Thymus (tissue), 11 donors: ENCODE data around the gene STPG1. TPM values are rescaled to one million over a fixed set of nuclear protein-coding genes. Genes with fewer than 3 reads are reported as not detected.

Experiments
- DNase-seq, 9 donors: peaks; one replicate each; pipeline ENCODE4 v3.0.0-alpha.2; 2013; ENCODE audit warnings: low spot score in 9 of 9, low read depth in 6 of 9, missing footprints in 1 of 9
- H3K27ac ChIP-seq, 2 donors: one replicate each; pipeline ENCODE4 v1.5.1; 2013; ENCODE audit warnings: control low read depth in 1 of 2, low read depth in 1 of 2, low read length in 1 of 2, mild to moderate bottlenecking in 1 of 2, moderate library complexity in 1 of 2
- H3K27me3 ChIP-seq, 2 donors: one replicate each; pipeline ENCODE4 v1.5.1; 2013; ENCODE audit warnings: low read length in 1 of 2; ENCODE audit not compliant: control insufficient read depth in 2 of 2, insufficient read depth in 1 of 2
- H3K36me3 ChIP-seq, 2 donors: one replicate each; pipeline ENCODE4 v1.5.1; 2013; ENCODE audit warnings: low read length in 1 of 2, mild to moderate bottlenecking in 1 of 2, moderate library complexity in 1 of 2; ENCODE audit not compliant: control insufficient read depth in 2 of 2, insufficient read depth in 2 of 2
- H3K4me1 ChIP-seq, 2 donors: one replicate each; pipeline ENCODE4 v1.5.1; 2013; ENCODE audit warnings: low read length in 2 of 2; ENCODE audit not compliant: control insufficient read depth in 2 of 2, insufficient read depth in 2 of 2
- H3K4me3 ChIP-seq, 2 donors: one replicate each; pipeline ENCODE4 v1.5.1; 2013; ENCODE audit warnings: low read length in 2 of 2, control low read depth in 1 of 2, mild to moderate bottlenecking in 1 of 2
- H3K9me3 ChIP-seq, 2 donors: one replicate each; pipeline ENCODE4 v1.5.1; 2013; ENCODE audit warnings: low read length in 1 of 2, mild to moderate bottlenecking in 1 of 2; ENCODE audit not compliant: control insufficient read depth in 2 of 2, insufficient read depth in 1 of 2
- WGBS: extraction: QIAGEN DNeasy Blood & Tissue Kit; methylation state at CpG from one replicate; pipeline ENCODE4 v1.1.7; 2013; 5-methylcytosine and 5-hydroxymethylcytosine counted together
- polyA plus RNA-seq: library from polyadenylated mRNA; stranded (reverse); fragments of 200-250 nt; gene quantifications from one replicate; pipeline ENCODE4 v1.2.3, GENCODE V29; 2013
- total RNA-seq: library from RNA; stranded (reverse); fragments of 120-200 nt; gene quantifications from one replicate; pipeline ENCODE4 v1.2.4, GENCODE V29; 2013
- donor health status: healthy.

Gene STPG1
- total and polyA plus RNA-seq, 2 donors, result 3.3 to 3.5 TPM

DNA sequence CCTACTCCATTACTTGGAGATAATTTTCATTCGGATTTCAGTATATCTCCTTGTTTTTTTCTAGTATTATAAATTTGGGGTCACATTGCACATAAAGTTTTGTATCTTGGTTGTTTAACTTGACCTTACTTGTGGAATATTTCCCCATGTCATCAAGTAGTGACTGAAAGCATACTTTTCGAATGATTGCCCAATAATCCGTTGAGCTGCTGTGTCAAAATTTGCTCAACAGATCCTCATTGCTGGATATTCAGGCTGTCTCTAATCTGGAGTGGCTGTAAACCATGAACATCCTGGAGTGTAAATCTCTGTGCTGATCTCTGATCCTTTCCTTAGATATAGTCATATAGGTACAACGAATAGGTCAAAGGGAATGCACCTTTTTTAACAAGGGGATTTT lies 7.0 kb upstream of the STPG1 start:
- H3K4me1 ChIP-seq, result peaks cover 14 to 39% of the 10 kb centered on the region in 2 donors
- peaks cover 31 to 41% of the 10 kb centered on the region in 2 donors for H3K36me3 ChIP-seq
- 95% methylated on average over 4 of the region's 4 CpGs for WGBS
- H3K9me3 ChIP-seq, result no peaks in the 10 kb centered on the region
- no peaks in the 10 kb centered on the region for H3K27me3 ChIP-seq
- no peak for DNase-seq
- no peak overlapping the region for H3K27ac ChIP-seq
- no peak overlapping the region for H3K4me3 ChIP-seq

DNA sequence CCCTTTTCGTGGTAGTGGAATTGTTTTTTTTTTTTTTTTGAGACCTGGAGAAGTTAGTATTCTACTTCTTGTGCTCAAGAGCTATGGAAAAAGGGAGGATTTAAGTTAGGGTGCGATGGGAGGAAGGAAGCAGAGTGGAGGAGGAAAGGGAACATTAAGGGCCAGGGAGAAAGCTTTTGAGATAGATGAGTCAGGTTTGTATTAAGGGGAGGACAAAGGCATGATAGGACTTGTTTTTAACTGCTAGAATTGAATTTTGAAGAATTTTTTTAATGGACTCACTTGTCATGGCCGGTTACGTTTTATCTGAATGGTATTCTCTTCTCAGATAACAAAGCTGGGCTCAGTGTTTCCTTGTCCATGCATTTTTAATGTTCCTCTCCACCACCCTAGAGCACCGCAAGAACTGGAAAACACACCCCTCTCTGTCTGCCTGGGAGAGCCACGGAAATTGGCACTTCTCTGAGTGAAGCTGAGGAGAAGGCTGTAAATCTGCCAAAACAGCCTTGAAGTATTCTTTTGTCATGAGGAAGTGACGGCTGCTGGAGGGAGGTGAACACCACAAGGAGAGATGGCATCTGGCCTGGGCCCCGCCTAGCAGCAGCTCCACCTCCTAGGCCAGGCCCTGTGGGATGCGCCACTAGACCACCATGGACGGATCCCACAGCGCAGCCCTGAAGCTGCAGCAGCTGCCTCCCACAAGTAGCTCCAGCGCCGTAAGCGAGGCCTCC lies 5.5 kb upstream of the STPG1 start:
- H3K36me3 ChIP-seq, result peaks cover 24 to 35% of the 10 kb centered on the region in 2 donors
- peak in 5 of 9 donors; percentile 24 to 70 (median 37) for DNase-seq
- H3K9me3 ChIP-seq, result no peaks in the 10 kb centered on the region
- H3K4me1 ChIP-seq, result peaks cover 14 to 43% of the 10 kb centered on the region in 2 donors
- peak overlapping the region; percentile 61 to 74 for H3K27ac ChIP-seq
- H3K27me3 ChIP-seq, result no peaks in the 10 kb centered on the region
- 44% methylated on average over 14 of the region's 14 CpGs for WGBS
- H3K4me3 ChIP-seq, result no peak overlapping the region

DNA sequence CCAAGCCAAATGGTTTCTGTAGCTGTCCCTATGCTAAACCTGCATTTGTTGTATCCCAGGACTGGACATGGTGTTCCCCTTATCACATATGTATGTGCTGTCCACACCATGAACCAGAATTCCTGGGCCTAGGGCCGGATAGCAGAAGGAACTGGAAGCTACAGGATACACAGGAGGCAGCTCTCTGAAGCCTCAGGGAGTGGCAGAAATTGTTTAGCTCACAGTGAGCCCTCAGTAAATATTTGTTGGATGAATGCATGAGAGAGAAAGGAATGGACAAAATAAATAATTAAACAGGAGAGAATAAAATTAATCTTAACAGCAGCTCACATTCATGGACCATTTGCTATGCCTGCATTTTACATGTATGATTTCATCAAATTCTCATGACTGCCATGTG lies 4.1 kb upstream of the STPG1 start:
- H3K27me3 ChIP-seq, result no peaks in the 10 kb centered on the region
- H3K4me3 ChIP-seq, result no peak overlapping the region
- H3K27ac ChIP-seq, result peak overlapping the region in 1 of 2 donors; percentile 8
- H3K9me3 ChIP-seq, result no peaks in the 10 kb centered on the region
- peaks cover 24 to 29% of the 10 kb centered on the region in 2 donors for H3K36me3 ChIP-seq
- WGBS, result 99% methylated on average over 1 of the region's 1 CpG
- H3K4me1 ChIP-seq, result peaks cover 14 to 54% of the 10 kb centered on the region in 2 donors
- DNase-seq, result no peak

DNA sequence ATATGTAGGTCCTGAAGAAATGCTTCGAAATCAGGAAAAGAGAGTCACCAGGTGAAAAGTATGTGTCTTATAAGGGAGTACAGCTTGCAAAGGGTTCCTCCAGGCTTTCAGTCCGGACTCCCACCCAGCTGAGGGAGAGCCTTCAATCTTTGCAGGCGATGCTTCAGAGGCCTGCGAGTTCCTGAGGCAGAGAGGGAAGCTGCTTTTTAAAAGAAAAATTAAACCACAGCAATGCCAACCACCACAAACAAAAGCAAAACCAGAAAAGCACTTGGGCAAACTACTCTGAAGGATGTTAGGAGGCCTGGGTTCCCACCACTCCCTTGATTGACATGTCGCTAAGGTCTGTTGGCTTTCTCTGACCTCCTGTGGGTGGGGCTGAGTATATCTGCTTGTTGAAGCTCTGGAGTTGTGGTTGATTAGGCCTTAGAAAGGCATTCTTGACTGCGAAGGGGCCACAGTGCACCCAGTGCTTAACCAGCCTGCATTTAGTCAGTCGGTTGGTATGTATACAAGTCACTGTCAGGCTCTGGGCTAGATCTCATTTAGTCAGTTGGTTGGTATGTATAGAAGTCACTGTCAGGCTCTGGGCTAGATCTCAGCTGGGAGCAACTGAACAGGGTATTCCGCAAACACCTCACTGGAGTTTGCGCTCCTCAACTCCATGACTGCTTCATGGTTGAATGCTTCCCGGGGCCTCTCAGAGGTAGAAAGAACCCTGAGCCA lies 3.2 kb upstream of the STPG1 start:
- Histone ChIP-seq H3K9me3 (no peaks in the 10 kb centered on the region), H3K27me3 (no peaks in the 10 kb centered on the region), H3K4me3 (peak overlapping the region; percentile 58 to 74), H3K4me1 (peaks cover 14 to 50% of the 10 kb centered on the region in 2 donors), H3K36me3 (peaks cover 15 to 21% of the 10 kb centered on the region in 2 donors), H3K27ac (peak overlapping the region; percentile 3 to 66)
- peak in 7 of 9 donors; percentile 33 to 82 (median 48) for DNase-seq
- 35% methylated on average over 10 of the region's 10 CpGs for WGBS

DNA sequence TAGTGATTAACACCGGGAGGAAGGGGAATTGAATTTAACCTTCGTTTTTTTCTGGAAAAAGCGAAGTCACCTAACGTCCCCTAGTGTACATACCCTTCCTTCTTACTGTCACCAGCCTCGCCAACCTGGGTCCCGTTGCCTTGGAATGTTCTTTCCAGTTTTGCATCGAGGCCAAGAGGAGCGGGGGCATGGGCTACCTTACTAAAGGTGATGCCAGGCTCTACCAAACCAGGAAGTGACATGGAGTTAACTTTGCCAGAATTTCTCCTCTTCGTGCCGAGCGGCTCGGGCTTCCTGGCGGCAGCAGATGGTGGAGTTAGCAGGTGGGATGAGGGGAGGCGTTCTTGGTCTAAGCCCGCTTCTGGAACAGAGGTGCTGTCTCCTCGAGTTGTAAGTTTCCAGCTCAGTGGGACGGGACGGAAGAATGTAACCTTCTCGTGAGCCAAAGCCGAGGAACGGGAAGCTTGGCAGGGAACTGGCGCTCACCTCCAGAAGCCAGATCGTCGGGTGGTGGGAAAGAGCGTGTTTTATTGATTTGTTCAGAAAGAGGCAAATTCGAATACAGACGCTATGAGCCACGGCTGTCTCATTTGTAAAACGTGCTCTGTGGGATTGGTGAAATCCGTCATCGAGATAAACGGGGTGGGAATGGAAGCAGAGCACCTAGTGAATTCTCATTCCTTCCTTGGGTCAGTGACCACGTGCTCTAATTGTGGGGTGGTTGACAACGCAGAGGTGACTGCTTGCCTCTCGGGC lies 2.5 kb upstream of the STPG1 start:
- Histone ChIP-seq H3K4me3 (peak overlapping the region; percentile 58 to 74), H3K27ac (peak overlapping the region in 1 of 2 donors; percentile 66), H3K9me3 (no peaks in the 10 kb centered on the region), H3K4me1 (peaks cover 14 to 50% of the 10 kb centered on the region in 2 donors), H3K36me3 (peaks cover 10 to 15% of the 10 kb centered on the region in 2 donors), H3K27me3 (no peaks in the 10 kb centered on the region)
- WGBS, result 4% methylated on average over 35 of the region's 35 CpGs
- no peak for DNase-seq

DNA sequence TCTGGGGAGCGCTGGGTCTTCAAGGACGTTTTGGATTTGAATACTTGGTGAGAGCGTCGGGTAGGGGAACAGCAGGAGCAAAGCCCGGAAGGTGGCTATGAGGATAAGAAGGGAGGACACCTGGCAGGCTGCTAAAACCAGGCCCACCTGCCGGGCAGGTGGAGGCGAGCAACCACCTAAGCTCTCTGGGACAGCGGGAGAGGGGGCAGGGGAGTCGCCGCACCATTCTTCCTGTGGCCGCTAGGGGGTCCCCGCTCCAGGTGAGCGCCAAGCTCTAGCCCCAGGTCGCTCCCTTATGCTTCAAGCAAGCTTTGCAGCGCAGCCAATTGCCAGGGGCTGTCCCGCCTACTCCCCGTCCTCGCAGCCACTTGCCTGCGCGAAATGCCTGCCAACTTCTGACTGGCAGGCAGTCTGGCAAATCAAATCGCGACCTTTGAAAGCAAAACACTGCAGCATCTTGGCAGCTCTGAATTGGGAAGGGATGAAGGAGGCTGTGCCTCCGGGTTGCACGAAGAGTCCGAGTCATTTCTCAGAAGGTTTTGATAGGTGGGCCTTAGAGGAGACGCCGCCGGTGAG lies 1.8 kb upstream of the STPG1 start, which contains the start of gene NIPAL3:
Gene NIPAL3 (plus strand): TSS at position 469 of the 576 bp plus-strand sequence. CDS start 3,746 bp downstream, outside the sequence.
- peak; percentile 98 to 100 (median 99) for DNase-seq
- WGBS, result 3% methylated on average over 28 of the region's 28 CpGs
- peaks cover 14 to 50% of the 10 kb centered on the region in 2 donors for H3K4me1 ChIP-seq
- peak within 1 kb of the TSS in 1 of 2 donors; percentile 66 for H3K27ac ChIP-seq
- peak within 1 kb of the TSS; percentile 58 to 74 for H3K4me3 ChIP-seq
- H3K9me3 ChIP-seq, result no peaks in the 10 kb centered on the region
- H3K36me3 ChIP-seq, result peaks cover 7 to 10% of the 10 kb centered on the region in 2 donors
- no peaks in the 10 kb centered on the region for H3K27me3 ChIP-seq

DNA sequence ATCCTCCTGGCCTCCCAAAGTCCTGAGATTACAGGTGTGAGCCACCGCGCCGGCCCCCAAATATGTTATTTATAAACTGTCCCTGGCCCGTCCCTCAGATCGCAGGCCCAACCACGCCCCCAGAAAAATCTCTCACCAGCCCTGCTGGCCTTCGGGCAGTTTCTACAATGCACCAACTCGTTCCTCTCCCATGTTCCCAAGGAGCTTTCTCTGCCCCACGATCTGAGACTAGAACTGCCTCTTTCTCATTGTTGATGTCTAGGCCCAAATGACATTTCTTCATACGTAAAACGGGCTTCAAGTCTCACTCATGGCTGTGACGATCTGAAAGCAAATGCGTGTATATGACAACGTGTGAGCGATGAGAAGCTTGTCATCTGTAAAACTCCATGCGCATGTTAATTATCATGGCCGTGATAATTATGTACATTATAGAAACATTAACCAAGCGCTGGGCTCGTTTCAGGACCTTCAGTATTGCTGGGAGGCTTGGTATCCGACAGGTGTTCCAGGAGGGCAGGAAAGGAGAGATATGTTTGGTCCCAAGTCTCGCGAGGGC lies 1.3 kb upstream of the STPG1 start:
- no peaks in the 10 kb centered on the region for H3K27me3 ChIP-seq

DNA sequence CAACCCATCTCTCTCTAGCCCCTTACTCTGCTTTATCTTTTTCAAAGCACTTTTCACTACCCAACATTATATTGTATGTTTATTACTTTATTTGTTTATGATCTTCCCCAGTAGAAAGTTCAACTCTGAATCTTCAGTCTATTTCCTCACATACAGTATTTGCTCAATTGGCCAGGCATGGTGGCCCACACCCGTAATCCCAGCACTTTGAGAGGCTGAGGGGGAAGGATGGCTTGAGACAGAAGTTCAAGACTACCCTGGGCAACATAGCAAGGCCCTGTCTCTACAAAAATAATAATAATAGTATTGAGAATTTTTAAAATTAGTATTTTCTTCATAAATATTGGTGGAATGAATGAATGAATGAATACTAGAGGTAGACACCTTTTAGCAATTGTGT lies 1.2 kb downstream of the STPG1 start:
- H3K27ac ChIP-seq, result no peak overlapping the region
- H3K4me1 ChIP-seq, result peaks cover 12 to 28% of the 10 kb centered on the region in 2 donors
- H3K4me3 ChIP-seq, result no peak overlapping the region
- 100% methylated on average over 1 of the region's 1 CpG for WGBS
- no peaks in the 10 kb centered on the region for H3K27me3 ChIP-seq
- H3K9me3 ChIP-seq, result peaks cover 0 to 4% of the 10 kb centered on the region in 2 donors
- no peak for DNase-seq
- H3K36me3 ChIP-seq, result peaks cover 0 to 2% of the 10 kb centered on the region in 2 donors

More for the DNA sequence above, 1.3 kb upstream of the STPG1 start:
- no peak for DNase-seq
- H3K4me1 ChIP-seq, result peaks cover 14 to 50% of the 10 kb centered on the region in 2 donors
- no peak overlapping the region for H3K27ac ChIP-seq
- peaks cover 6 to 7% of the 10 kb centered on the region in 2 donors for H3K36me3 ChIP-seq
- H3K4me3 ChIP-seq, result peak overlapping the region in 1 of 2 donors; percentile 16
- H3K9me3 ChIP-seq, result no peaks in the 10 kb centered on the region
- WGBS, result 78% methylated on average over 22 of the region's 22 CpGs
